Colon (tissue), 2 donors: Measurements from ENCODE around the gene TMUB1.

Experiments used
- FAIRE-seq: peaks from 2 replicates; lab custom pipeline; 2012; peaks lifted over from hg19 to GRCh38; lab: Jason Lieb, UNC
- donor health status: control.
- donor health status: control.

The TMUB1 gene

DNA sequence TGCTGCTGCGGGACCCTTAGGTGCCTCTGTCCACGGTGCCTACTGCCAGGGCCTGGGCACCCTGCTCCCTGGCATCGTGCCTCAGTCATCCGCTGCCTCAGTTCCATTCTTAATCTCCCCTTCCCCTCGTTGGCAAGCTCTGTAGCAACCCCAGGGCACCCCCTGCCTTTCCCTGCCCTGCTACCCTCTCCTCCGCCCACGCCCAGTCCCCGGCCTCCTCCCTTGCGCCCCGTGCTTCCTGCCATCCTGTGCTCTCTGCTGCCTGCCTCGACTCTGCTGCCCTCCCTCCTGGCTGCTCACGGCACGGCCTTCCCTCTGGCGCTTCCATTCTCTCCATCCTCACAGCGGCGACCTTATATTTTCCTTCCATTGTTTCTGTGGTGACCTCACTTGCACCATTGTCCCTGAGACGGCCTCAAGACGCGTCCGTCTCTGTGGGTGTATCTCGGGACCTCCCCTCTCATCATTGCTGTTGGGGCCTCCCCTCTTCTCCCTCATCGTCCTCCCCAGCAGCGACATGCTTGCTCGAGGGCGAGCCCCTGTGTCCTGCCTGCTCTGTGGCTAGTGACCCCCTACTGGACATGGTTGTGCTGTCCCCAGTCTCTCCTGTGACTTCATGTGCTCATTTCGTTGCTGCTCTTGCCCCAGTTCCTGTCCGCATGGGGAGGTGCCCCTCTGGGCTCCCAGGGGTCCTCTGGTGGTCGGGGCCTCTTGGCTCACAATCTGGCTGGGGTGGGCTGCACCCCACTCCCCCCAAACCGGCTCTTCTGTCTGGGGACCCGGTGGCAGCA lies 38.3 kb upstream of the TMUB1 start:
- no peak for FAIRE-seq

DNA sequence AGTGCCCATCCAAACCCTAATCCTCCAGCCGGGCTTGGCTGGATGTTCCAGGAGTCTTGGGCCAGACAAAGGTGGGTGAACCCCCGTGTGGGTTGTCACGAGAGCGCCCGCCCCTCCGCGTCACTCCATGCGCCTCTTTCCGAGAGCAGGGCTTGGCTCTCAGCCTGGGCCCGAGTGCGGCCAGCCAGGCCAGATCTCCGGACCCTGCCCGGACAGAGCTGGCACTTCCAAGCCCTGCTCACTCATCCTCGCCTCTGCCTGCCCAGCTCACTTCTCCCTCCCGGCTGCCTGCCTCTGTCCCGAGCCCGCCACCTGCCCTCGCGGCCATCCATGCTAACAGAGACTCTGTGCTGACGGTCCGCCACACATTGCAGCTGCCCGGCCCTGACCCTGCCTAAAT lies 37.6 kb upstream of the TMUB1 start:
- no peak for FAIRE-seq

DNA sequence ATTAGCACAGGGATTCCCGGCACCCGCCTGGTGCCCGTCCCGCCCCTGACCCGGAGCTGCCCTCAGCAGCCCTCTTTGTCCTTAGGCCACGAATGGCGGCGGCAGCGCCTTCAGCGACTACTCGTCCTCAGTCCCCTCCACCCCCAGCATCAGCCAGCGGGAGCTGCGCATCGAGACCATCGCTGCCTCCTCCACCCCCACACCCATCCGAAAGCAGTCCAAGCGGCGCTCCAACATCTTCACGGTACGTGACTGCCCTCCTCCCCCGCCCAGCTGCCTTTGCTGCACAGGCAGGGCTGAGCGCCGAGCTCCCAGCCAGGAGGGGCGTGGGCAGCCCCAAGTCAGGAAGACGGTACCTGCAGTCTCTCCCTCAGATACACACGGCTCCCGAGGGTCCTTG lies 36.6 kb upstream of the TMUB1 start:
- no peak for FAIRE-seq

DNA sequence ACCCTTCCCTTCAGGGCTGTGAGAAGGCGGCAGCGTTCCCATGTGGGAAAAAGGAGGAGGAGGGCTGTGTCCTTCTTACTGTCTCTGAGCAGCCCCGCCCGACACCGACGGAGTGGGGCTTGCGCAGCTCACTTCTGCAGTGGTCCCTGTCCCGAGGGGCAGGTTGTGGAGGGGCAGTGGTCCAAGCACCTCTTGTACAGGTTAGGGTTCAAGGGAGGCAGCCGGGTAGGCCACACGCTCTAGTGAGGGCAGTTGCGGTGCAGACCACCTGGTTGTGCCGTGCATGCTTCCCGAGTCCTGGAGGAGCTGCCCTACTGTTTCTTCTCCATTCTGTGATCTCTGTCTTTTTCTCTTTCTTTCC lies 35.7 kb upstream of the TMUB1 start:
- no peak for FAIRE-seq

DNA sequence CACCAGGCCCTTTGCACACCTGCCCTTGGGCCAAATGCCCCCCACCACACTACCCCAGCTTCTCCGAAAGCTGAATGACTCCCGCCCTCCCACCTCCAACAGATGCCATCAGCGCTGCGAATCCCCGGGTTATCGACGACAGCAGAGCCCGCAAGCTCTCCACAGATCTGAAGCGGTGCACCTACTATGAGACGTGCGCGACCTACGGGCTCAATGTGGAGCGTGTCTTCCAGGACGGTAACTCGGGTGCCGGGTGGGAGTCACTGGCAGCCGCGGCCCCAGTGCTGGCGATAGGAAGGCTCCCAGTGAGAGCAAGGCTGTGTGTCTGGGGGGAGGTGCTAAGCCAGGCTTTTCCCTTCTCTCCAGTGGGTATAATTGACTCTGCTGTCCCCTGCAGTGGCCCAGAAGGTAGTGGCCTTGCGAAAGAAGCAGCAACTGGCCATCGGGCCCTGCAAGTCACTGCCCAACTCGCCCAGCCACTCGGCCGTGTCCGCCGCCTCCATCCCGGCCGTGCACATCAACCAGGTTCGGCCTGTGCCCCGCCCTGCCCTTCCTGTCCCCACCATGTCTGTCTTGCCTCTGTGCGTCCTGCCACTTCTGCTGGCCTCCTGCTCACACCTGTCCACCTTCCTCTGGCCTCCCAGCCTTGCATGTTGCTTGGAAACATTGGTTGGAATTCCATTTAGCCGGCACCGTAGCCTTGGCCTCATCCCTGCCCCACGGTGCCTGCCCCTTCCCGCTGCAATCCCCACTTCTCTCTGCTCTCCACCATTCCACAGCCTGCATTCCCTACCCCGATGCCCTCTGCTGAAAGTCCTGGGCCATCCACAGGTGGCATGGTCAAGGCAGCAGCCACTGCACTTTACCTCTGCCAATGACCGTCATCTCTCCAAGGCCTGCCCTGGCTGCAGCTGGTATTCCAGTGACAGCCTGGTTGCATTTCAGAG lies 35.1 kb upstream of the TMUB1 start:
- FAIRE-seq, result no peak

DNA sequence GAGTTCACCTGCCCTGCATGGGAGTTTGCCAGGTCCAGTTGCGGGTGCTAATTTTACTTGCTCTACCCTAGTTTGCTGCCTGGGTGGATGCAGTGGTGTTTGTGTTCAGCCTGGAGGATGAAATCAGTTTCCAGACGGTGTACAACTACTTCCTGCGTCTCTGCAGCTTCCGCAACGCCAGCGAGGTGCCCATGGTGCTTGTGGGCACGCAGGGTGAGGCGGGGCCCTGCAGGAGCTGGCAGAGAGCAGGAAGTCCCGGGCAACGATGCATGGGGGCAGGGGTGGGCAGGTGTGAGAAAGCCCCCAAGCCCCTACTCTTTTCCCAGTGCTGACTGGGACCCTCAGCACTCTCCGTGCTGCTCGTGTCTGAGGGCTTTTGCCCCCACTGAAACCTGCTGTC lies 34.3 kb upstream of the TMUB1 start:
- no peak for FAIRE-seq

DNA sequence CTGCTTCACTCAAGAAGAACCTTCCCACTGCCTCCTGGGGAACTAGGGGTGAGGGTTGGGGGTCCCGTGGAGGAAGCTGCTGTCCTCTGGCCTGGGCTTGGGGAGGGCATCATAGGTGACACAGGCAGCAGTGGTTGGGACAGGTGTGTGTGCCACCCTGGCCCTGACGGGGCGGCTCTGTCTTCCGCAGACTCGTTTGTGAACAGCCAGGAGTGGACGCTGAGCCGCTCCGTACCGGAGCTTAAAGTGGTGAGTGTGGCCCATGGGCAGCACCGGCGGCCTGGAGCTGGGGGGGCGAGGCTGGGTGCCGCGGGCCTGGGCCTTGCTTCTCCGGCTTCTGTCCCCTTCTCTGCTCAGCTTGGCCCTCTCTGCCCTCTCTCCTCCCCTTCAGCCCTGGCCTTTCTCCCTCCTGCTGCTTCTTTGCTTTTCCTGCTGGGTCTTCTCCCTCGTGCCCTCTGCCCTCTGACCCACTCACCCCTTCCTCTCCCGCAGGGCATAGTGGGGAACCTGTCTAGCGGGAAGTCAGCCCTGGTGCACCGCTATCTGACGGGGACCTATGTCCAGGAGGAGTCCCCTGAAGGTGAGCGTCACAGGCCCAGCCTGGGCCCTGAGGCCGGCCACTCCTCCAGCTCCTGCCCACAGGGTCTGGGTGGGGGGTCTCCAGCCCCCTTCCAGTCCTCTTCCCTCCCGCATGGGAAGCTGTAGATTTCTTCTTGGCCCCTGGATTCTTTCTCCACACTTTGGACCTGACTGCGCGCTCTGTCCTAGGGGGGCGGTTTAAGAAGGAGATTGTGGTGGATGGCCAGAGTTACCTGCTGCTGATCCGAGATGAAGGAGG lies 33.5 kb upstream of the TMUB1 start:
- FAIRE-seq, result no peak

DNA sequence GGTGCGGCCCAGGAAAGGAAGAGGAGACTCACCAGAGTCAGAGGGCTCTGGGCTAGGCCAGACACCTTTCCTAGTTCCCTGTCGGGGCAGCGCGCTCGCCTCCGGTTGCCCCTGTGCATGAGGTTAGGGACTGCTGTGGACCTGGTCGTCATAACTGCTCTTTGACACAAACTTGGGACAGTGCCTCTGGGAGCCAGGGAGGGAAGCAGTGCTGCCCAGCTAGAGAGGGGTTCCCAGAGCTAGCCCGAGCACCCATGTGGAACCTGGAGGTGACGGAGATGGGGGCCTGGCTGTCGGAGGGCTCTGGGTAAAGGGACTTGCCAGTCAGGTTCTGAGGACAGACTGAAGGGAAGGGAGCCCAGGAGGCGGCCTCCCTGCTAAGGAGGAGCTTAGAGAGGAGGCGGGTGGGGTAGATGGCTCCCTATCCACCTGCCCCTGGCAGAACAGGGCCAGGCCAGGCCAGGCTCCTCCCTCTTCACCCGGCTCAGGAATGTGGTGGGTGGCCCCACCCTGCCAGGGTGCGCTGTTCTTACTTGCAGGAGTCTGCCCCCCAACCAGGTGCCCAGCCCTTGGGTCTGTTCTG lies 32.6 kb upstream of the TMUB1 start:
- FAIRE-seq, result no peak

DNA sequence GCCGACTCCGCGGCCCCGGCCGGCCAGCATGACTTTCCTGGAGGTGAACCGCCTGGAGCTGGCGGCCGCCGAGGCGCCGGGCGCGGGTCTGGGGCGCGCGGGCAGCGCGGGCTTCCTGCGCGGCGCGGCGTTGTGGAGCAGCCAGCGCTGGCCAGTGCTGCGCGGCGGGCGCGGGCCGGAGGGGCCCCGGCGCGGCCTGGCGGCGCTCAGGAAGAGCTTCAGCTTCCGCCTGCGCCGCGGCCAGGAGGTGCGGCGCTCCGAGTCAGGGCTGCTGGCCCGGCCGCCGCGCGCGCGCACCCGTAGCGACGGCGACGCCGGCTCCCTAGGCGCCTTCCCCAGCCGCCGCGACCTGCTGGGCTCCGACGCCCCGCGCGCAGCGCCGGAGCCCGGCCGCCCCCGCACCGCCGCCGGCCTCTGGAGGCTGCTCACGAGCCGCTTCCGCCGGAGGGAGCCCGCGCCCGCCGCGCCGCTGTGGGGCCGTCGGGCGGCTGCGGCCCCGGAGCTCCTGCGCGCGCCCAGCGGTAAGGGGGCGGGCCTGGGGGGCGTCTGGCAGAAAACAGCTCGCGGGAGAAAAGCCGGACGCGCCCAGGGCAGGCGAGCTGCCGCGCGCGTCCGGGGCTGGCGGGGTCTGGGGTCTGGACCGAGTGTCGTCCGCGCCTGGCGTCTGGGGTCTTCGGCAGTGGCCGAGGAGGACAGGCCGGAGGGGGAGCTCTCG lies 32.0 kb upstream of the TMUB1 start:
- no peak for FAIRE-seq

DNA sequence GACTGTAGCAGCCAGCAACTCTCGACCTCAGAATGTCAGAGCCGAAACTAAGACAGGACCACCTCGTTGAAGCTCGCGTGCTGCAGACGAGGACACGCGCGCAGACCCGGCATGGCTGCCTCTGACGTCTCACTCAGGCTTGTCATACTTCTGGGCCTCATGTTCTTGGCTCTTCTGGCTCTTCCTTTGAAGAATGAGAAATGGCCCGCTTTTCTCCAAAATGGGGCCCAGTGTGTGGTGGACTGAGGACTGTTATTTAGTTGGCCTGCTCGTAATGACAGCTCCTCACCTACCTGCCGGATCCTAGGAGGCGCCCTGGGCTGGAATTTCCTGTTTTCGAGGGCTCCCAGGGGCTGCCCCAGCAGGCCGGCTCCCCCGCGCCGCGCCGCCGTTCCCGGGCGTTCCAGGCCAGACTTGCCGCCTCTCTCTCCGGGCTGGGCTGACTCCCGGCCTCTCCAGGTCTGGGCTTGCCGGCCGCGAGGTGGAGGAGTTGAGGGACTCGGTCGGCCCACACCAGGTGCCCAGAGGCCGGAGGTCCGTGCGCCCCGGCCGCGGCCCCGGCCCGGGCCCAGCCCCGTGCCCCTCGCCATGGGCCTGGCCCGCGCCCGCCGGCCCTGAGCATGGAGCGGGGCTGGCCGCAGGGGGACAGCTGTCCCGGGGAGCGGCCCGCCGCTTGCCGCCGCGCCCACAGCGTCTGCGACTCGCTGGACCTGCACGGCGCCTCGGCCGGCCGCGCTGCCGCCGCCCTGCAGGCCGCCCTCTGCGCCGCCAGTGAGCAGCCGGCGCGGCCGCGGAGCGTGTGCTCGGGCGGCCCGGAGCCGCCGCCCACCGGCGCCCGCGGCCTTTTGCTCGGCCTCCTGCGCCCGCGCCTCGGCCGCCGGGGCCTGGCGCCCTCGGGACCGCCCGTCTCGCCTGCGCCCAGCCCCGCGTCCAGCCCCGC lies 31.1 kb upstream of the TMUB1 start:
- no peak for FAIRE-seq

DNA sequence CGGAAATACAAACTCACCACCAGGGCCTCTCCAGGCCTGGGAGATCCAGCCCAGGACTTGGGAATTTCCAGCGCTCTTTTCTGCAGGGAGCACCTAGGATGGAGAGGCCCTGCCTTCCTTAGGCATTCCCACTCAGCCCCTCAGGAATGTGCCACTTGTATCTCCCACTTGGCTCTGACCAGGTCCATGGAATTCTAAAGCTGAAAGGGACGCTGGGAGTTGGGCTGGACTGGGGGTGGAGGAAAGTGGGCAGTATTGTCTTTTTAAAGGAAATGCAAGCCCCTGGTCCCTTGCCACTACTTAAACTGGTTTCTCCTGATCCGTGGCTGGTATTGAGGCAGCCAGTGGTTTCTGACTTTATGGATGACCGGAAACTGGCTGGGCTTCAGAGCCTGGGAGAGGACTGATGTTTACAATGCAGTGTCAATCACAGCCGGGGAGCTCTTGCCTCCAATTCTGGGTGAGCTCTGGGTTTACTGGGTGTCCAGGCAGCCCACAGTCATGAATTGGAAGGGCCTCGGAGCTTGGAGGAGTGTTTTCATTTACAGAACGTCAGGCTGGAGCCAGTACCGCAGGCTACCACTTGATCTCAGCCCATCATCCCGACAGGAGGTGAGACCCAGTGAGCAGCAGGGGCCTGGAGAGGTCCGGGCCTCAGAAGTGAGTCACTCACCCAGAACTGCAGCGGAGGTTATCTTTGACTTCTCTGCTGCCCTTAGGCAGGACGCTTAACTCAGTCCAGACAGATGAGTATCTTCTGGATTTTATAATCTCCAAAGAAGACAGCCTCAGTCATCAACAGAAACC lies 30.3 kb upstream of the TMUB1 start:
- no peak for FAIRE-seq

DNA sequence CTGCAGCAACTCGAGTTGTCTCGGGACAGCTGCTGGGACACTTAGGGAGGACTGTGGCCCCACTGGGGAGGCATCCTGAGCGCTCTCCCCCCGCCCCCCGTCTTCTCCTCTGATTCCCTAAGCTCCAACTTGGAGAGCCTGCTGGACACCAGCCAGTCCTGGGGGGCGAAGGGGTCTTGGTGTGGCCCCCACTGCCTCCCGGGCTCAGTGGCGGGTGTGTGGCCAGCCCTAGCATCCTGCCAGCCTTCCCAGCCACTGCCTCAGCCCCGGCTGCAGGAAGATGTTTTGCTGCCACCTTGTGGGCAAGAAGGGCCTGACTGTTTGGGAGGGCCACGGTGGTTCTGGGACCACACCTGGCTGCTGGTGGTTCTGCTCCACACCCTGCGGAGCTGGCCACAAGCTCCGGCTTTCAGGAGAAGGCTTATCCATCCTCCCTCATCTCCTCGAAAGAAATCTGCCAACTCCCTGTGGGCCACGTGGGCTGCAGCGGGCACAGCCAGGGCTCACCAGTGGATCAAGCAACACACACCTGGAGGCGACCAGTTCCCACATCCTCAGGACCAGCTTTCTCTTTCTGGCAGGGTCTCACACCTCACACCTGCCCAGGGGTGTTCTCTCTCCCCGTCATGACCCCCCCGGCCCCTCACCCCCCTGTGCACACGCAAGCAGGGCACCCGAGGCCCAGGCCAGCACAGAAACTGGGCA lies 27.8 kb upstream of the TMUB1 start:
- FAIRE-seq, result no peak

DNA sequence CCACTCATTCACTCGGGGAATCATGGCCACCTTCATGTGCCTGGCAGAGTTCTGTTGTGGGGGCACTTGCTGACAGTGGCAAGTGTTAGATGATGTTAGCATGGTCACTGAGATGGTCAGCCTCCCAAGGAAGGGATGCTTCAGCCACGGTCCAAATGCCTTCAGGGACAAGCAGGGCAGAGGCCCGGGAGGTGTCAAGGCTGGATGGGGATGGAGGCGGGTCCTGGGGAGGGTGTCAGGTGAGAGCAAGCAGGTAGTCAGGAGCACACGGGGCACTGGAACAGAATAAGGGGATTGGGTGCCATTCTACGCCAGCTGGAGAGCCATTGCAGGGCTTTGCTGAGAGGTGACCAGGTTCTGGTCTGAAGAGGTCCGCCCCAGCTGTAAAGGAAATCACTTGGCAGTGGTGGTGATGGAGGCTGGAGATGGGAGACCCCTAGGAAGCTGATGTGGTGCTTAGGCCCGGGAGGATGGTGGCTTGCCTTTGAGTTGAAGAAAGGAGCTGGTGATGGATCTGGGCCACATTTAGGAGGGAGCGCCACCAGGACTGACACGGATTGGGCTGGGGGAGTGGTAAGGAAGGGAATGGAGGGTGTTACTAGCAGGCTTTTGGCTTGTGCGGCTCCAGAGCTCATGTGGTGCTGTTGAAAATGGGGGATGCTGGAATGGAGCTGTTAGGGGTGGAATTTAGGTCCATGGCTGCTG lies 27.1 kb upstream of the TMUB1 start:
- no peak for FAIRE-seq

DNA sequence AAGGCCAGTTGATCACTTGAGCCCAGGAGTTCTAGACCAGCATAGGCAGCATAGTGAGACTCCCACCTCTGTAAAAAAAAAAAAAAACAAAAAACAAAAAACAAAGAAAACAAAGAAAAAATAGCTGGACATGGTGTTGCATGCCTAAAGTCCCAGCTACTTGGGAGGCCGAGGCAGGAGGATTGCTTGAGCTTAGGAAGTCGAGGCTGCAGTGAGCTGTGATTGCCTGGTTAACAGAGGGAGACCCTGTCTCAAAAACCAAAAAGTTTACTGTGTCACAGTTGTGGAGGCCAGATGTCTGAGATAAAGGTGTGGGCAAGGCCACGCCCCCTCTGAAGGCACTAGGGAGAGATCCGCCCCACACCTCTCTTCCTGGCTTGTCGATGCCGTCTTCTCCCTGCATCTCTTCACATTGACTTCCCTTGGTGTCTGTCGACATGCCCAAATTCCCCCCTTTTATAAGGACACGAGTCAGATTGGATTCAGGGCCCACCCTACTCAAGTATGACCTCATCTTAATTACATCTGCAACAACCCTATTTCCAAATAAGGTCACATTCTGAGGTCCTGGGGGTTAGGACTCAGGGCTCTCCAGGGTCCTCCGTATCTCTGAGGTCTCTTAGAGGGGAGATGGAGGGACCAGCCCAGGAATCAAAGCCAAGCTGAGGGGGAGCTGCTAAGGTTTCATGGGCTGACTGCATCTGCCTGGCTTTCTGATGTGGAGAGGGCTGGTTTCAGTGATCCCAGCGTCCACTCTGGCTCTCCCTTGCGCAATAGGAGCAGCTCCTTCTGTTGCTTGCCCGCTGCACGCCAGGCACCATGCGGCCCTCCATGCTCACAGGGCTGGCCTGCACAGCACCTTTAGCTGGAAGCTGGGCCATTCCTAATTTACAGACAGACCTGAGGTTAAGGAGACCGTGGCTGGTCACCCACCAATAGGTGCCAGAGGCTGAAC lies 26.1 kb upstream of the TMUB1 start:
- FAIRE-seq, result no peak

DNA sequence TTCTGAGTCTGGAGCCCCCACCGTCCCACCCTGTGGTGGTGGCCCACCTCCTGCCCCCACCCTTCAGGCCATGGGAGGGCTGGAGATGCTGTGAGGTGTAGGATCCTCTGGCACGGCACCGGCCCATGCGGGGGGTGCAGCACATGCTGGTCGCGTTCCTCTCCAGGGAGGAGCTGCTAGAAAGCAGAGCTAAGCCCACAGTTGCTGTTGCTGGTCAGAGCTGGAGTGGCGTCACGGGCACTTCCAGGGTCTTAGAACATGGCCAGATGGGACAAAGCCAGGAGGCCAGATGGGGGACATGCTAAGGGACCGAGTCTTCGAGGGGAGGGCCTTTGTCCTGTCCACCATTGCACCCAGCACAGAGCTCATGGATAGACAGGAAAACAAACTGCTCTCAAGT lies 24.6 kb upstream of the TMUB1 start:
- no peak for FAIRE-seq

DNA sequence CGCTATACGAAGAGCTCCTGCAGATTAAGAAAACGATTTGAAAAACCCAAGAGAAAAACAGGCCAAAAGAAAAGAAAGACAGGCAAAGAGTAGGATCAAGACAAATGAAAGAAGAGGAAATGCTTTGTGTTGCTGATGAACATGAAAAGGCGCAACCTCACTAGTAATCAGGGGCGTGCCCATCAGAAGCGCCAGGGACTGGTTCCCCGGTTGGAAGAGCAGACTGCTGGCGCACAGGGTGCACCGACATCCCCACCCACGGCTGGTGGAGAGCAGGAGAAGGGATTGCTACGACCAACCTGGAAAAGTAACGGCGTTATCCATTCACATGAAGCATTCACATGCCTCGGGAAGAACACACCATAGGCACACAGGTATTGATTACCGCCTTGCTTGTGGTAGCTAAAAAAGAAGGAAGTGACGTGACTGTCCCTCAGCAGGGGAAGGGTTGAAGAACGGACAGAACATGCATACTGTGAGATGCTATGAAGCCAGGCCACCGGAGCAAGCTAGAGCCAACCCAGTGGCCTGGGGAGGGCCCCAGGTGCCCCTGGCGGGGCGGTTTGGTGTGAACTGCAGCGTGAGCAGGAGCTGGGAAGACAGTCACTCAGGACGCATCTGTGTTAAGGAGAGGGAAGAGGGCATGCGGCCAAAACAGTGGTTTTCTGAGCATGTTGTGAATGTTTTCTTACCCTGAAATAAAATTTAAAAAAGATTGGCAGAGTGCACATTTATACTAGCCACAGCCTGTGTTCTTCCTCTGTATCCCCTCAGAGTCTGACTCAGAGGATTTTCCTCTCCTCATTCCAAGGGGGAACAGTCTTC lies 21.3 kb upstream of the TMUB1 start:
- FAIRE-seq, result no peak
